Measurements from ENCODE around the gene WASF3. TPM values are rescaled to one million over a fixed set of nuclear protein-coding genes. Genes with fewer than 3 reads are reported as not detected.

WASF3 gene
- total and polyA plus RNA-seq, 4 donors = 0.82 to 4.9 (median 2.3) TPM

DNA sequence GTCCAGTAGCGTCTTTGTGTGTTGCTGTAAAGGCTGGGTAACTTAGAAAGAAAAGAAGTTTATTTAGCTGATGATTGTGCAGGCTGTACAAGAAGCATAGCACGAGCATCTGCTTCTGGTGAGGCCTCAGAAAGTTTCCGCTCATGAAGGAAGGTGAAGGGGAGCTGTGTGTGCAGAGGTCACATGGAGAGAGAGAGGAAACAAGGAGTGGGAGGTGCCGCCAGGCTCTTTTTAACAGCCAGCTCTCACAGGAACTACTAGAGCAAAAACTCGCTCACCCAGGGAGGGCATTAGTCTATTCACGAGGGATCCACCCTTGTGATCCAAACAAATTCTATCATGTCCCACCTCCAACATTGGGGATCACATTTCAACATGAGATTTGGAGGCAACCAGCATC, 103.3 kb downstream of the WASF3 start:
- Histone ChIP-seq H3K36me3 (ENCODE audit: control insufficient read depth in 4 of 4, insufficient read depth in 3 of 4, low read depth in 1 of 4, low read length in 3 of 4) (no peaks in the 10 kb centered on the region), H3K9me3 (ENCODE audit: control insufficient read depth in 4 of 4, low read length in 3 of 4) (no peaks in the 10 kb centered on the region), H3K4me1 (ENCODE audit: control insufficient read depth in 4 of 4, insufficient read depth in 4 of 4, low read length in 3 of 4) (no peaks in the 10 kb centered on the region), H3K27me3 (ENCODE audit: control insufficient read depth in 4 of 4, insufficient read depth in 4 of 4, low read length in 3 of 4) (no peaks in the 10 kb centered on the region), H3K27ac (ENCODE audit: low read depth in 1 of 2, low read length in 2 of 2) (no peak overlapping the region), H3K9ac (ENCODE audit: low read depth in 1 of 2, low read length in 2 of 2) (no peak overlapping the region), H3K4me3 (ENCODE audit: low read depth in 1 of 3, low read length in 3 of 3) (no peak overlapping the region)
- TF ChIP-seq RXRA (IDR thresholded peaks at IDR 0.05) = no peak
- TF ChIP-seq GABPA (IDR thresholded peaks at IDR 0.05 in 1 of 2, conservative IDR thresholded peaks at IDR 0.05 in 1 of 2) = no peak
- TF ChIP-seq HNF4G (IDR thresholded peaks at IDR 0.05) = no peak
- TF ChIP-seq, protein P1, sequence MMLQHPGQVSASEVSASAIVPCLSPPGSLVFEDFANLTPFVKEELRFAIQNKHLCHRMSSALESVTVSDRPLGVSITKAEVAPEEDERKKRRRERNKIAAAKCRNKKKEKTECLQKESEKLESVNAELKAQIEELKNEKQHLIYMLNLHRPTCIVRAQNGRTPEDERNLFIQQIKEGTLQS (IDR thresholded peaks at IDR 0.05) = no peak
- TF ChIP-seq NR2F2 (IDR thresholded peaks at IDR 0.05) = no peak
- no peak for TF ChIP-seq FOXA1 (IDR thresholded peaks at IDR 0.05)
- TF ChIP-seq RAD21 (IDR thresholded peaks at IDR 0.05) = no peak
- TF ChIP-seq, protein P2, sequence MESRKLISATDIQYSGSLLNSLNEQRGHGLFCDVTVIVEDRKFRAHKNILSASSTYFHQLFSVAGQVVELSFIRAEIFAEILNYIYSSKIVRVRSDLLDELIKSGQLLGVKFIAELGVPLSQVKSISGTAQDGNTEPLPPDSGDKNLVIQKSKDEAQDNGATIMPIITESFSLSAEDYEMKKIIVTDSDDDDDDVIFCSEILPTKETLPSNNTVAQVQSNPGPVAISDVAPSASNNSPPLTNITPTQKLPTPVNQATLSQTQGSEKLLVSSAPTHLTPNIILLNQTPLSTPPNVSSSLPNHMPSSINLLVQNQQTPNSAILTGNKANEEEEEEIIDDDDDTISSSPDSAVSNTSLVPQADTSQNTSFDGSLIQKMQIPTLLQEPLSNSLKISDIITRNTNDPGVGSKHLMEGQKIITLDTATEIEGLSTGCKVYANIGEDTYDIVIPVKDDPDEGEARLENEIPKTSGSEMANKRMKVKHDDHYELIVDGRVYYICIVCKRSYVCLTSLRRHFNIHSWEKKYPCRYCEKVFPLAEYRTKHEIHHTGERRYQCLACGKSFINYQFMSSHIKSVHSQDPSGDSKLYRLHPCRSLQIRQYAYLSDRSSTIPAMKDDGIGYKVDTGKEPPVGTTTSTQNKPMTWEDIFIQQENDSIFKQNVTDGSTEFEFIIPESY (IDR thresholded peaks at IDR 0.05) = no peak
- TF ChIP-seq, protein P3, sequence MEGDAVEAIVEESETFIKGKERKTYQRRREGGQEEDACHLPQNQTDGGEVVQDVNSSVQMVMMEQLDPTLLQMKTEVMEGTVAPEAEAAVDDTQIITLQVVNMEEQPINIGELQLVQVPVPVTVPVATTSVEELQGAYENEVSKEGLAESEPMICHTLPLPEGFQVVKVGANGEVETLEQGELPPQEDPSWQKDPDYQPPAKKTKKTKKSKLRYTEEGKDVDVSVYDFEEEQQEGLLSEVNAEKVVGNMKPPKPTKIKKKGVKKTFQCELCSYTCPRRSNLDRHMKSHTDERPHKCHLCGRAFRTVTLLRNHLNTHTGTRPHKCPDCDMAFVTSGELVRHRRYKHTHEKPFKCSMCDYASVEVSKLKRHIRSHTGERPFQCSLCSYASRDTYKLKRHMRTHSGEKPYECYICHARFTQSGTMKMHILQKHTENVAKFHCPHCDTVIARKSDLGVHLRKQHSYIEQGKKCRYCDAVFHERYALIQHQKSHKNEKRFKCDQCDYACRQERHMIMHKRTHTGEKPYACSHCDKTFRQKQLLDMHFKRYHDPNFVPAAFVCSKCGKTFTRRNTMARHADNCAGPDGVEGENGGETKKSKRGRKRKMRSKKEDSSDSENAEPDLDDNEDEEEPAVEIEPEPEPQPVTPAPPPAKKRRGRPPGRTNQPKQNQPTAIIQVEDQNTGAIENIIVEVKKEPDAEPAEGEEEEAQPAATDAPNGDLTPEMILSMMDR (IDR thresholded peaks at IDR 0.05; ENCODE audit: low read depth, low read length, missing input control) = no peak
- no peak for TF ChIP-seq TAF1 (conservative IDR thresholded peaks at IDR 0.05)
- TF ChIP-seq HNF4A (conservative IDR thresholded peaks at IDR 0.05) = no peak
- no peak for TF ChIP-seq FOXA2 (IDR thresholded peaks at IDR 0.05)
- no peak for TF ChIP-seq JUND (IDR thresholded peaks at IDR 0.05)
- no peak for TF ChIP-seq EGR1 (IDR thresholded peaks at IDR 0.05; ENCODE audit: low read depth in 2 of 2)
- TF ChIP-seq SP1 (IDR thresholded peaks at IDR 0.05) = no peak
- TF ChIP-seq, protein P4, sequence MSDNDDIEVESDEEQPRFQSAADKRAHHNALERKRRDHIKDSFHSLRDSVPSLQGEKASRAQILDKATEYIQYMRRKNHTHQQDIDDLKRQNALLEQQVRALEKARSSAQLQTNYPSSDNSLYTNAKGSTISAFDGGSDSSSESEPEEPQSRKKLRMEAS (IDR thresholded peaks at IDR 0.05) = no peak
- TF ChIP-seq, protein P5, sequence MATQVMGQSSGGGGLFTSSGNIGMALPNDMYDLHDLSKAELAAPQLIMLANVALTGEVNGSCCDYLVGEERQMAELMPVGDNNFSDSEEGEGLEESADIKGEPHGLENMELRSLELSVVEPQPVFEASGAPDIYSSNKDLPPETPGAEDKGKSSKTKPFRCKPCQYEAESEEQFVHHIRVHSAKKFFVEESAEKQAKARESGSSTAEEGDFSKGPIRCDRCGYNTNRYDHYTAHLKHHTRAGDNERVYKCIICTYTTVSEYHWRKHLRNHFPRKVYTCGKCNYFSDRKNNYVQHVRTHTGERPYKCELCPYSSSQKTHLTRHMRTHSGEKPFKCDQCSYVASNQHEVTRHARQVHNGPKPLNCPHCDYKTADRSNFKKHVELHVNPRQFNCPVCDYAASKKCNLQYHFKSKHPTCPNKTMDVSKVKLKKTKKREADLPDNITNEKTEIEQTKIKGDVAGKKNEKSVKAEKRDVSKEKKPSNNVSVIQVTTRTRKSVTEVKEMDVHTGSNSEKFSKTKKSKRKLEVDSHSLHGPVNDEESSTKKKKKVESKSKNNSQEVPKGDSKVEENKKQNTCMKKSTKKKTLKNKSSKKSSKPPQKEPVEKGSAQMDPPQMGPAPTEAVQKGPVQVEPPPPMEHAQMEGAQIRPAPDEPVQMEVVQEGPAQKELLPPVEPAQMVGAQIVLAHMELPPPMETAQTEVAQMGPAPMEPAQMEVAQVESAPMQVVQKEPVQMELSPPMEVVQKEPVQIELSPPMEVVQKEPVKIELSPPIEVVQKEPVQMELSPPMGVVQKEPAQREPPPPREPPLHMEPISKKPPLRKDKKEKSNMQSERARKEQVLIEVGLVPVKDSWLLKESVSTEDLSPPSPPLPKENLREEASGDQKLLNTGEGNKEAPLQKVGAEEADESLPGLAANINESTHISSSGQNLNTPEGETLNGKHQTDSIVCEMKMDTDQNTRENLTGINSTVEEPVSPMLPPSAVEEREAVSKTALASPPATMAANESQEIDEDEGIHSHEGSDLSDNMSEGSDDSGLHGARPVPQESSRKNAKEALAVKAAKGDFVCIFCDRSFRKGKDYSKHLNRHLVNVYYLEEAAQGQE (IDR thresholded peaks at IDR 0.05) = no peak
- WGBS = 85% methylated on average over 6 of the region's 6 CpGs
- DNase-seq (ENCODE audit: low spot score) = no peak

DNA sequence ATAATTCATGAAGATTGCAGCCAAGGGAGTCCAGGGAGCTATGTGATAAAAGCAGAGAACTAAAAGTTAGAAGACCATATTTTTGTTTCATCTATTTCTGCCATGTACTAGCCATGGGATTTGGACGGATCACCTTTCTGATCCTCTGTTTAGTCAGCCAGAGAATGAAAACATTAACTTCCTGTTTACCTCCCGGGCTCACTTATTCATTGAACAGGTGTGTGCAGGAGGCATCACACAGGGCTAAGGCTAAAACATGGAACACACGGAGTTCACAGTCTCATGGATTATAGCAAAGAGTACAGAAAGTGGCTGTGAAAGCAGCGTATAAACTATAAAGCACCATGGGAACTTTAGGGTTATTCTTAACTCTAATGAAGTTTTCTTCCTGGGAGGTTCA, 106.3 kb downstream of the WASF3 start:
- Histone ChIP-seq H3K36me3 (ENCODE audit: control insufficient read depth in 4 of 4, insufficient read depth in 3 of 4, low read depth in 1 of 4, low read length in 3 of 4) (peaks cover 0 to 2% (median 0%) of the 10 kb centered on the region in 4 donors), H3K4me3 (ENCODE audit: low read depth in 1 of 3, low read length in 3 of 3) (no peak overlapping the region), H3K9me3 (ENCODE audit: control insufficient read depth in 4 of 4, low read length in 3 of 4) (no peaks in the 10 kb centered on the region), H3K4me1 (ENCODE audit: control insufficient read depth in 4 of 4, insufficient read depth in 4 of 4, low read length in 3 of 4) (no peaks in the 10 kb centered on the region), H3K27ac (ENCODE audit: low read depth in 1 of 2, low read length in 2 of 2) (no peak overlapping the region), H3K9ac (ENCODE audit: low read depth in 1 of 2, low read length in 2 of 2) (no peak overlapping the region), H3K27me3 (ENCODE audit: control insufficient read depth in 4 of 4, insufficient read depth in 4 of 4, low read length in 3 of 4) (no peaks in the 10 kb centered on the region)
- no peak for DNase-seq (ENCODE audit: low spot score)
- TF ChIP-seq TAF1 (conservative IDR thresholded peaks at IDR 0.05) (no peak), HNF4A (conservative IDR thresholded peaks at IDR 0.05) (no peak)
- TF ChIP-seq, protein P3 (IDR thresholded peaks at IDR 0.05; ENCODE audit: low read depth, low read length, missing input control) = no peak
- TF ChIP-seq, protein P5 (IDR thresholded peaks at IDR 0.05) = no peak
- WGBS = 56% methylated on average over 4 of the region's 4 CpGs
